ENCODE results near the gene SFMBT1. TPM values are rescaled to one million over a fixed set of nuclear protein-coding genes. Genes with fewer than 3 reads are reported as not detected.

The SFMBT1 gene
- total RNA-seq, 6 experiments from 2014 or later = 9.2 to 14.0 (median 10.7) TPM

DNA sequence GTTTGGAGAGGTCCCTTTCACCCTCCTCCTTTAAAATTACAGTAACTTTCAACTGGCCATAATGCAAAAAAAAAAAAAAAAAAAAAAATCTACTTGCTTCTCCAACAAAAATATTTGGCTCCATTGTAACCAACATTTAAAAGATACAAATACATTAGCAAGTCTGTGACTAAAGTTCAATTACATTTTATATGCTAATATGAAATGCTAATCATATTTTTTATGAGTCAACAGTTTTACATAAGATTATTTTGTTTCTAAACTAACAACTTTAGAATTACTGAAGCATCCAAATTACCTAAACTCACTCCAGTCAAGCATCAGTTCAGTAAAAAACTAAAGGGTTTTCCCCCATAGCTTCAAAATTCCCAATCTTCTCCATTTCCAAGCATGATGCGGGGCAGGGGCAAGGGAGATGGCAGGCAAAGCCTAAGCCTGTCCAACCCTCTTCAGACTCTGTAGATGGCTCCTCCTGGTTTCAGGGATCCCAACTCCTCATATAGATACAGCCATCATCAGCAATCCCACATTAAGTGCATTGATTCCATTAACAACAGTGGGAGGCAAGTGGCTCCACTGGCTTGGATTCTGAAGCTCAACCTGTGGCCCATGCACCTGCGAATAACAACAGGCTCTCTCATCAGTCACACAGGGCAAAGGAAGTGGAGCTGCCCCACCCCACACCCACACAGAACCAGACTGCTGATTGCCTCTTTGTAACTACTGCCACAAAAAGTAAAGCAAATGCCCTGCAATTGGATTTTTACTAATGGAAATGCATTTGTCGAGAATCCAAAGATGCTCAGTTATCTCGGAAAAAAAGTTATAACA is 15.0 kb downstream of the SFMBT1 start:
- H3K4me3 ChIP-seq = no peak overlapping the region
- no peak overlapping the region for H3K27ac ChIP-seq
- peaks cover 0 to 30% (median 5%) of the 10 kb centered on the region in 4 donors for H3K4me1 ChIP-seq
- no peaks in the 10 kb centered on the region for H3K27me3 ChIP-seq
- intact Hi-C loops (cut with DNase I) = no loop called here
- no peaks in the 10 kb centered on the region for H3K9me3 ChIP-seq
- DNase-seq = no peak
- no peak for TF ChIP-seq POLR2A (IDR thresholded peaks at IDR 0.05)
- TF ChIP-seq, protein P1, sequence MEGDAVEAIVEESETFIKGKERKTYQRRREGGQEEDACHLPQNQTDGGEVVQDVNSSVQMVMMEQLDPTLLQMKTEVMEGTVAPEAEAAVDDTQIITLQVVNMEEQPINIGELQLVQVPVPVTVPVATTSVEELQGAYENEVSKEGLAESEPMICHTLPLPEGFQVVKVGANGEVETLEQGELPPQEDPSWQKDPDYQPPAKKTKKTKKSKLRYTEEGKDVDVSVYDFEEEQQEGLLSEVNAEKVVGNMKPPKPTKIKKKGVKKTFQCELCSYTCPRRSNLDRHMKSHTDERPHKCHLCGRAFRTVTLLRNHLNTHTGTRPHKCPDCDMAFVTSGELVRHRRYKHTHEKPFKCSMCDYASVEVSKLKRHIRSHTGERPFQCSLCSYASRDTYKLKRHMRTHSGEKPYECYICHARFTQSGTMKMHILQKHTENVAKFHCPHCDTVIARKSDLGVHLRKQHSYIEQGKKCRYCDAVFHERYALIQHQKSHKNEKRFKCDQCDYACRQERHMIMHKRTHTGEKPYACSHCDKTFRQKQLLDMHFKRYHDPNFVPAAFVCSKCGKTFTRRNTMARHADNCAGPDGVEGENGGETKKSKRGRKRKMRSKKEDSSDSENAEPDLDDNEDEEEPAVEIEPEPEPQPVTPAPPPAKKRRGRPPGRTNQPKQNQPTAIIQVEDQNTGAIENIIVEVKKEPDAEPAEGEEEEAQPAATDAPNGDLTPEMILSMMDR (IDR thresholded peaks at IDR 0.05) = no peak
- H3K36me3 ChIP-seq = no peaks in the 10 kb centered on the region
- ATAC-seq = peak in 1 of 4 donors; percentile 45
- 88% methylated on average over 4 of the region's 4 CpGs for WGBS (ENCODE audit: insufficient coverage, low coverage, low lambda C conversion rate, missing lambda C conversion rate)

DNA sequence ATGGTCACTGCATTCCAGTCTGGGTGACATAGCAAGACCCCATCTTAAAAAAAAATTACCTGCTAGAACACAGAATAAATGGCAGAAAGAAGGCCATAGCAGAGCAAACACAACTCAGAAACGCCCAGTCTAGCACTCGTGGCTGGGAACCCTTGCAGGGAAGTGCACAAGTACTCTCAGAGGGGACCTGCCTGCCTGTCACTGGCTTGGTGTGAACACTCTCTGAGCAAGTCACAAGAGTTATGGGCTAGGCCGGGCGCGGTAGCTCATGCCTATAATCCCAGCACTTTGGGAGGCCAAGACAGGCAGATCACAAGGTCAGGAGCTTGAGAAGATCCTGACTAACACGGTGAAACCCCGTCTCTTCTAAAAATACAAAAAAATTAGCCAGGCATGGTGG is 17.2 kb downstream of the SFMBT1 start:
- ATAC-seq (no peak), DNase-seq (no peak)
- TF ChIP-seq, protein P1 (IDR thresholded peaks at IDR 0.05) = no peak
- TF ChIP-seq POLR2A (IDR thresholded peaks at IDR 0.05) = no peak
- Histone ChIP-seq H3K27me3 (no peaks in the 10 kb centered on the region), H3K27ac (no peak overlapping the region), H3K9me3 (no peaks in the 10 kb centered on the region), H3K4me3 (no peak overlapping the region), H3K4me1 (peaks cover 0 to 16% (median 5%) of the 10 kb centered on the region in 4 donors), H3K36me3 (no peaks in the 10 kb centered on the region)
- 81% methylated on average over 5 of the region's 7 CpGs for WGBS (ENCODE audit: insufficient coverage, low coverage, low lambda C conversion rate, missing lambda C conversion rate)
- intact Hi-C loops (cut with DNase I) = no loop called here

DNA sequence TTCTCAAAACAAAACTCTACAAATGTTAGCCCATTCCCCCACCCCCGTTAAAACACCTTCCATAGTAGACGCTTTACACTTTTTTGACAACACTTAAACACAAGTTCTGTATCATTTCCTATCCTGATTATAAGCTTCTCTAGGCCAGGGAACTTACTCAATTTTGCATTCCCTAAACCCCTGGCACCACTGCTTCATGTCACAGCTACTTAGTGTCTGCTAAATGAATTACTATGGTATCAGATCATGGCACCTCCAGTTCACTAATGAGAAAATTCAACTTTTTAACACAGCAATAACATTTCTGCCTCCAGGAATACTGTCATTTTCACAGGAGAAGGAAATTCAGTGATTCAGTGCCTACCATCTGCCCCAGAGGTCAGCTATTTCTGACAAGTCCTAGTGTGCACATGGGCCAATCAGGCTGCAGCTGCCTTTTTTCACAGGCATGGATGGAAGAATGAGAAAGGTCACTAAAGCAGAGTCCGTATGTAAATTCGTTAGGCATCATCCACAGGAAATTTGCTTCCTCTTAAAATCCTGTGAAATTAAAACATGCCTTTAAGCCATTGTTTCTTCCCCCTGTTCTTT is 18.5 kb downstream of the SFMBT1 start:
- no peak overlapping the region for H3K27ac ChIP-seq
- no peak for ATAC-seq

DNA sequence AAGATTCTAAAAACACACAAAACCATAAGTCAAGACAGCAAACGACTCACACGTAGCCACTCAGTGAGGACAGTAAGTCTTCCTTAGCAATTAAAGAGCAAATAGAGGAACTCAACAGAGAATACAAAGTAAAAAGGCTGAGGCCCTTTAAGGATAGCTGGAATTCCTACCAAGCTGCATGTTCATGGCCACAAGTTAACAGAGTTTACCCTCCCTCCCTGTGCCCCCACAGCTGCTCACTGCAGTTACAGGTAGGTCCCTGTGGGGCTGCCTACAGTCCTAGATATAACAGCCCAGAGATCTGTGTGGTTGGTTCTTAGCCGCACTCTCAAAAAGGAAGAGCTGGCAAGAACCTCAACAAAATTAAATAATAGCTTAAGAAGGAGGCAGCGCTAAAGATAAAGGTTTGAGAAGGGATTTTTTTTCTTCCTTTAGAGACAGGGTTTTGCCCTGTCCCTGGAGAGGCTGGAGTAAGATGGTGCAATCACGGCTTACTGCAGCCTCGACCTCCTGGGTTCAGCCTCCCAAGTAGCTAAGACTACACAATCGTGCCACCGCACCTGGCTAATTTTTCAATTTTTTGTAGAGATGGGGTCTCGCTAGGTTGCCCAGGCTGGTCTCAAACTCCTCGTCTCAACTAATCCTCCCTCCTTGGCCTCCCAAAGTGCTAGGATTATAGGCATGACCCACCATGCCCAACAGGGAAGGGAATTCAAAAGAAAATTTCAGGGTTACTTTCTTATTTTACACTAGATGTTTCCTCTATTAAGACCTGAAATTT is 19.3 kb downstream of the SFMBT1 start:
- intact Hi-C loops (cut with DNase I) = no loop called here
- Histone ChIP-seq H3K27me3 (no peaks in the 10 kb centered on the region), H3K4me3 (no peak overlapping the region), H3K4me1 (peaks cover 0 to 9% (median 0%) of the 10 kb centered on the region in 4 donors), H3K36me3 (no peaks in the 10 kb centered on the region), H3K9me3 (no peaks in the 10 kb centered on the region), H3K27ac (no peak overlapping the region)
- TF ChIP-seq, protein P1 (IDR thresholded peaks at IDR 0.05) = no peak
- no peak for TF ChIP-seq POLR2A (IDR thresholded peaks at IDR 0.05)
- WGBS (ENCODE audit: insufficient coverage, low coverage, low lambda C conversion rate, missing lambda C conversion rate) = 69% methylated on average over 6 of the region's 10 CpGs
- no peak for ATAC-seq
- no peak for DNase-seq

More for the DNA sequence above, 18.5 kb downstream of the SFMBT1 start:
- no peak overlapping the region for H3K4me3 ChIP-seq
- no peak for DNase-seq
- WGBS (ENCODE audit: insufficient coverage, low coverage, low lambda C conversion rate, missing lambda C conversion rate) = 80% methylated on average over 4 of the region's 4 CpGs
- no peaks in the 10 kb centered on the region for H3K27me3 ChIP-seq
- H3K4me1 ChIP-seq = peaks cover 0 to 9% (median 1%) of the 10 kb centered on the region in 4 donors
- no peak for TF ChIP-seq POLR2A (IDR thresholded peaks at IDR 0.05)
- TF ChIP-seq, protein P1 (IDR thresholded peaks at IDR 0.05) = no peak
- intact Hi-C loops (cut with DNase I) = no loop called here
- H3K36me3 ChIP-seq = no peaks in the 10 kb centered on the region
- H3K9me3 ChIP-seq = no peaks in the 10 kb centered on the region

All from right lobe of liver (tissue), 6 donors.